ENCODE data around the gene OTUD7B.

Gene OTUD7B

GRCh38 chr1:150017206-150017750 lies 6.8 kb upstream of the OTUD7B start:
- Histone ChIP-seq H3K9ac (ENCODE audit: low read depth, low read length) (no peak overlapping the region), H3K9me3 (ENCODE audit: control insufficient read depth, insufficient read depth, low read length) (no peaks in the 10 kb centered on the region), H3K4me1 (ENCODE audit: insufficient read depth, low read length) (peaks cover 10% of the 10 kb centered on the region), H3K36me3 (ENCODE audit: insufficient read depth, low read length) (no peaks in the 10 kb centered on the region)

- Histone ChIP-seq H3K9ac (ENCODE audit: low read depth, low read length) (no peak overlapping the region), H3K9me3 (ENCODE audit: control insufficient read depth, insufficient read depth, low read length) (no peaks in the 10 kb centered on the region), H3K36me3 (ENCODE audit: insufficient read depth, low read length) (no peaks in the 10 kb centered on the region), H3K4me1 (ENCODE audit: insufficient read depth, low read length) (peaks cover 9% of the 10 kb centered on the region; the same call in 1 of the 2 replicates)
These were observed 5.2 kb upstream of the OTUD7B start for GRCh38 chr1:150015651-150016131.

- Histone ChIP-seq H3K9ac (ENCODE audit: low read depth, low read length) (no peak overlapping the region), H3K36me3 (ENCODE audit: insufficient read depth, low read length) (no peaks in the 10 kb centered on the region), H3K9me3 (ENCODE audit: control insufficient read depth, insufficient read depth, low read length) (no peaks in the 10 kb centered on the region), H3K4me1 (ENCODE audit: insufficient read depth, low read length) (peaks cover 16% of the 10 kb centered on the region)
These were observed 2.1 kb upstream of the OTUD7B start for GRCh38 chr1:150012611-150013010.

GRCh38 chr1:150009604-150010392 lies 728 bp downstream of the OTUD7B start:
- Histone ChIP-seq H3K9me3 (ENCODE audit: control insufficient read depth, insufficient read depth, low read length) (no peaks in the 10 kb centered on the region), H3K9ac (ENCODE audit: low read depth, low read length) (peak overlapping the region; percentile 81), H3K36me3 (ENCODE audit: insufficient read depth, low read length) (no peaks in the 10 kb centered on the region), H3K4me1 (ENCODE audit: insufficient read depth, low read length) (peaks cover 14% of the 10 kb centered on the region)

GRCh38 chr1:150008699-150009098 lies 1.8 kb downstream of the OTUD7B start:
- H3K4me1 ChIP-seq (ENCODE audit: insufficient read depth, low read length): peaks cover 14% of the 10 kb centered on the region

GRCh38 chr1:150006881-150007421 lies 3.6 kb downstream of the OTUD7B start:
- Histone ChIP-seq H3K9ac (ENCODE audit: low read depth, low read length) (no peak overlapping the region), H3K9me3 (ENCODE audit: control insufficient read depth, insufficient read depth, low read length) (no peaks in the 10 kb centered on the region), H3K4me1 (ENCODE audit: insufficient read depth, low read length) (peaks cover 19% of the 10 kb centered on the region), H3K36me3 (ENCODE audit: insufficient read depth, low read length) (no peaks in the 10 kb centered on the region)

More at GRCh38 chr1:150008699-150009098, 1.8 kb downstream of the OTUD7B start:
- Histone ChIP-seq H3K9me3 (ENCODE audit: control insufficient read depth, insufficient read depth, low read length) (no peaks in the 10 kb centered on the region), H3K9ac (ENCODE audit: low read depth, low read length) (peak overlapping the region; percentile 81; the same call in 1 of the 2 replicates), H3K36me3 (ENCODE audit: insufficient read depth, low read length) (no peaks in the 10 kb centered on the region)

- Histone ChIP-seq H3K9me3 (ENCODE audit: control insufficient read depth, insufficient read depth, low read length) (no peaks in the 10 kb centered on the region), H3K4me1 (ENCODE audit: insufficient read depth, low read length) (peaks cover 15% of the 10 kb centered on the region), H3K36me3 (ENCODE audit: insufficient read depth, low read length) (no peaks in the 10 kb centered on the region), H3K9ac (ENCODE audit: low read depth, low read length) (no peak overlapping the region)
These were observed 4.9 kb downstream of the OTUD7B start for GRCh38 chr1:150005606-150006005.

GRCh38 chr1:150003801-150004200 lies 6.7 kb downstream of the OTUD7B start:
- H3K4me1 ChIP-seq (ENCODE audit: insufficient read depth, low read length): peaks cover 15% of the 10 kb centered on the region
- H3K36me3 ChIP-seq (ENCODE audit: insufficient read depth, low read length): no peaks in the 10 kb centered on the region
- no peak overlapping the region for H3K9ac ChIP-seq (ENCODE audit: low read depth, low read length)

GRCh38 chr1:150002217-150002616 lies 8.3 kb downstream of the OTUD7B start:
- H3K36me3 ChIP-seq (ENCODE audit: insufficient read depth, low read length): 0 out of 2 replicates have a peak, but pooled peaks cover 3% of the 10 kb centered on the region
- H3K4me1 ChIP-seq (ENCODE audit: insufficient read depth, low read length): peaks cover 13% of the 10 kb centered on the region; the same call in 1 of the 2 replicates
- no peaks in the 10 kb centered on the region for H3K9me3 ChIP-seq (ENCODE audit: control insufficient read depth, insufficient read depth, low read length)
- no peak overlapping the region for H3K9ac ChIP-seq (ENCODE audit: low read depth, low read length)

More at GRCh38 chr1:150003801-150004200, 6.7 kb downstream of the OTUD7B start:
- no peaks in the 10 kb centered on the region for H3K9me3 ChIP-seq (ENCODE audit: control insufficient read depth, insufficient read depth, low read length)

GRCh38 chr1:150001415-150001814 lies 9.1 kb downstream of the OTUD7B start:
- H3K9me3 ChIP-seq (ENCODE audit: control insufficient read depth, insufficient read depth, low read length): no peaks in the 10 kb centered on the region
- H3K4me1 ChIP-seq (ENCODE audit: insufficient read depth, low read length): peaks cover 21% of the 10 kb centered on the region; the same call in 1 of the 2 replicates
- 0 out of 2 replicates have a peak, but pooled peaks cover 3% of the 10 kb centered on the region for H3K36me3 ChIP-seq (ENCODE audit: insufficient read depth, low read length)
- H3K9ac ChIP-seq (ENCODE audit: low read depth, low read length): no peak overlapping the region

GRCh38 chr1:149997585-149998262 lies 12.8 kb downstream of the OTUD7B start:
- no peaks in the 10 kb centered on the region for H3K9me3 ChIP-seq (ENCODE audit: control insufficient read depth, insufficient read depth, low read length)
- H3K9ac ChIP-seq (ENCODE audit: low read depth, low read length): no peak overlapping the region
- peaks cover 35% of the 10 kb centered on the region; the same call in 1 of the 2 replicates for H3K4me1 ChIP-seq (ENCODE audit: insufficient read depth, low read length)
- H3K36me3 ChIP-seq (ENCODE audit: insufficient read depth, low read length): 0 out of 2 replicates have a peak, but pooled peaks cover 3% of the 10 kb centered on the region

- H3K36me3 ChIP-seq (ENCODE audit: insufficient read depth, low read length): 0 out of 2 replicates have a peak, but pooled peaks cover 3% of the 10 kb centered on the region
- no peak overlapping the region for H3K9ac ChIP-seq (ENCODE audit: low read depth, low read length)
- H3K4me1 ChIP-seq (ENCODE audit: insufficient read depth, low read length): peaks cover 30% of the 10 kb centered on the region; the same call in 1 of the 2 replicates
- H3K9me3 ChIP-seq (ENCODE audit: control insufficient read depth, insufficient read depth, low read length): no peaks in the 10 kb centered on the region
These were observed 14.6 kb downstream of the OTUD7B start for GRCh38 chr1:149995927-149996326.

GRCh38 chr1:149993764-149994163 lies 16.8 kb downstream of the OTUD7B start:
- Histone ChIP-seq H3K9me3 (ENCODE audit: control insufficient read depth, insufficient read depth, low read length) (no peaks in the 10 kb centered on the region), H3K4me1 (ENCODE audit: insufficient read depth, low read length) (peaks cover 30% of the 10 kb centered on the region; the same call in 1 of the 2 replicates), H3K36me3 (ENCODE audit: insufficient read depth, low read length) (0 out of 2 replicates have a peak, but pooled peaks cover 3% of the 10 kb centered on the region), H3K9ac (ENCODE audit: low read depth, low read length) (no peak overlapping the region)

GRCh38 chr1:149993181-149993580 lies 17.3 kb downstream of the OTUD7B start:
- H3K9ac ChIP-seq (ENCODE audit: low read depth, low read length): no peak overlapping the region
- no peaks in the 10 kb centered on the region for H3K9me3 ChIP-seq (ENCODE audit: control insufficient read depth, insufficient read depth, low read length)
- H3K36me3 ChIP-seq (ENCODE audit: insufficient read depth, low read length): 0 out of 2 replicates have a peak, but pooled peaks cover 3% of the 10 kb centered on the region
- peaks cover 30% of the 10 kb centered on the region; the same call in 1 of the 2 replicates for H3K4me1 ChIP-seq (ENCODE audit: insufficient read depth, low read length)

All from ES-I3 (cell line).